Ascending aorta (tissue), 2 donors: ENCODE results near the gene FBXL2. TPM values are rescaled to one million over a fixed set of nuclear protein-coding genes. Genes with fewer than 3 reads are reported as not detected.

Experiments used
- DNase-seq, 2 donors: peaks; one replicate each; pipeline ENCODE4 v3.0.0-alpha.2; 2019; ENCODE audit warnings: low spot score in 2 of 2
- H3K27ac ChIP-seq, 2 donors: fragments of 200-600 bp; sonication (generic); one replicate each; pipeline ENCODE4 v1.5.1; 2016 to 2017; ENCODE audit warnings: mild to moderate bottlenecking in 1 of 2
- H3K27me3 ChIP-seq: fragments of 200-600 bp; sonication (generic); one replicate; pipeline ENCODE4 v1.5.1; 2017
- H3K36me3 ChIP-seq, 2 donors: fragments of 200-600 bp; sonication (generic); one replicate each; pipeline ENCODE4 v1.5.1; 2016
- H3K4me1 ChIP-seq, 2 donors: fragments of 200-600 bp; sonication (generic); one replicate each; pipeline ENCODE4 v1.5.1; 2016 to 2017; ENCODE audit warnings: mild to moderate bottlenecking in 1 of 2
- H3K4me3 ChIP-seq, 2 donors: fragments of 200-600 bp; sonication (generic); one replicate each; pipeline ENCODE4 v1.5.1; 2016 to 2017; ENCODE audit warnings: mild to moderate bottlenecking in 1 of 2
- H3K9me3 ChIP-seq, 2 donors: fragments of 200-600 bp; sonication (generic); one replicate each; pipeline ENCODE4 v1.5.1; 2016
- CTCF ChIP-seq, 3 experiments: fragments of 200-600 bp in 2 of 3; fragments of 450-650 bp in 1 of 3; sonication (generic) in 2 of 3; IDR thresholded peaks; one replicate each; pipeline ENCODE4 v1.5.1; 2016 to 2019; ENCODE audit warnings: antibody characterized with exemption in 3 of 3, mild to moderate bottlenecking in 1 of 3, moderate library complexity in 1 of 3
- intact Hi-C: fragments of 100-400 bp; cut with DNase I; formaldehyde crosslinking; loops from one replicate; pipeline ENCODE4 v1.15.1; 2023
- total RNA-seq: library from RNA; depleted of rRNA; stranded (reverse); fragments of >200 nt; gene quantifications from one replicate; pipeline ENCODE4 v1.1.0, GENCODE V29; 2016

Gene FBXL2
- total RNA-seq, 1 donor from 2014 or later: 33.4 TPM

DNA sequence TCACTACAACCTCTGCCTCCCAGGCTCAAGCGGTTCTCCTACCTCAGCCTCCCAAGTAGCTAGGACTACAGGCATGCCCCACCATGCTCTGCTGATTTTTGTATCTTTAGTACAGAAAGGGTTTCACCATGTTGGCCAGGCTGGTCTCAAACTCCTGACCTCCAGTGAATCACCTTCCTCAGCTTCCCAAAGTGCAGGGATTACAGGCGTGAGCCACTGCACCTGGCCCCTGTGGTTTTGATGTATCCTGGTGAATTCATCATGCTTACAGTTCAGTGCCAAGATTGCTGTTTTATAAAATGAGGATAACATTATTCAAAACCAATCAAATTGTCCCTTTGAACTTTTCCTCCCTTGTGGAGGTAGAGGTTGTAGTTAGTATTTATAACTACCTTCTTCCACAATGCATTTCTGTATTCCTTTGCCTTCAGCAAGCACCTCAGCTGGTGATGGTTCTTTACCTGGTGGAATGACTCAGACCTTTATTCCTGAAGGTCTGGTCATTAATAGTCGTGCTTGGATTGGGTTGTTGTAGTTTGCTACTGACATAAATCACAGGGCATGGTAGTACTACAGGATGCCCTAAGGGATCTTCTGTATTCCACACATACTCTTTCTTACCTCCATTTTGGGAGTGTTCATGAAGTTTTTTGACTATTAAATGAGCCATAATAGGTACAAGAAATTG lies 86.0 kb downstream of the FBXL2 start:
- H3K27ac ChIP-seq: no peak overlapping the region
- intact Hi-C loops: no loop called here
- H3K36me3 ChIP-seq: no peaks in the 10 kb centered on the region
- no peaks in the 10 kb centered on the region for H3K9me3 ChIP-seq
- TF ChIP-seq CTCF (IDR thresholded peaks at IDR 0.05): no peak
- H3K4me3 ChIP-seq: no peak overlapping the region
- DNase-seq: no peak
- H3K27me3 ChIP-seq: no peaks in the 10 kb centered on the region
- peaks cover 0 to 3% of the 10 kb centered on the region in 2 donors for H3K4me1 ChIP-seq

GRCh38 chr3:33364060-33364459 lies 86.8 kb downstream of the FBXL2 start:
- H3K4me1 ChIP-seq: peaks cover 0 to 3% of the 10 kb centered on the region in 2 donors
- no peak overlapping the region for H3K4me3 ChIP-seq
- H3K27me3 ChIP-seq: no peaks in the 10 kb centered on the region
- H3K36me3 ChIP-seq: no peaks in the 10 kb centered on the region
- H3K9me3 ChIP-seq: no peaks in the 10 kb centered on the region
- no peak overlapping the region for H3K27ac ChIP-seq
- no peak for DNase-seq
- intact Hi-C loops: no loop called here
- no peak for TF ChIP-seq CTCF (IDR thresholded peaks at IDR 0.05)

DNA sequence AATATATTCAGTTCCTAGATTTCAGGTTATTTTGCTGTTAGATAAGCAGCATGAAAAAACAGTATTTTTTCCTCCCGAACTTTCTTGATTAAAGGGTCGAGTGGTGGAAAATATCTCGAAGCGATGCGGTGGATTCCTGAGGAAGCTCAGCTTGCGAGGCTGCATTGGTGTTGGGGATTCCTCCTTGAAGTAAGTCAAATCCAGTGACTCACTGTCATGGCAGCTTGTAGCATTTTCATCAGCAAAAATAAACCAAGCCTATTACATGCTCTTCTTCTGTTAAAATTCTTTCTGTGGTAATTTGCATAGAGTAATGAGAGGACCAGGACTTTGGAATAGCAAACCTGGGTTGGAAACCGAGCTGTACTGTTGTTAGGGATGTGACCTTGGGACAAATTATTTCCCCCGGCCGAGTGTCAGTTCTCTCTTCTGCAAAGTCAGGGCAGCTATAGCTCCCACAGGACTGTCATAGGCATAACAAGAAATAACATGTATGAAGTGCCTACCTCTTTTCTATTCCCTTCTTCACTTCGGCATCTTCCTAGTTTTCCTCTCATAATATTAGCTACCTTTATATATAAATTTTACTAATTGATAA lies 87.4 kb downstream of the FBXL2 start:
- TF ChIP-seq CTCF (IDR thresholded peaks at IDR 0.05): no peak
- Histone ChIP-seq H3K9me3 (no peaks in the 10 kb centered on the region), H3K4me1 (peaks cover 0 to 3% of the 10 kb centered on the region in 2 donors), H3K27ac (no peak overlapping the region), H3K4me3 (no peak overlapping the region), H3K36me3 (no peaks in the 10 kb centered on the region), H3K27me3 (no peaks in the 10 kb centered on the region)
- intact Hi-C loops: no loop called here
- no peak for DNase-seq

- Histone ChIP-seq H3K36me3 (peaks cover 17 to 38% of the 10 kb centered on the region in 2 donors), H3K9me3 (no peaks in the 10 kb centered on the region), H3K4me3 (peak overlapping the region in 1 of 2 donors; percentile 19), H3K27ac (peak overlapping the region in 1 of 2 donors; percentile 49), H3K27me3 (no peaks in the 10 kb centered on the region), H3K4me1 (no peaks in the 10 kb centered on the region)
- no peak for DNase-seq
- TF ChIP-seq CTCF (IDR thresholded peaks at IDR 0.05): peak; percentile 86 to 91 (median 90)
- intact Hi-C loops: loop anchor here (1.0 to 5.0 kb wide), 3 partner anchors 155 to 425 kb away; partner anchors contain the start of gene SUSD5
Measured at GRCh38 chr3:33372218-33373081, 95.2 kb downstream of the FBXL2 start.

DNA sequence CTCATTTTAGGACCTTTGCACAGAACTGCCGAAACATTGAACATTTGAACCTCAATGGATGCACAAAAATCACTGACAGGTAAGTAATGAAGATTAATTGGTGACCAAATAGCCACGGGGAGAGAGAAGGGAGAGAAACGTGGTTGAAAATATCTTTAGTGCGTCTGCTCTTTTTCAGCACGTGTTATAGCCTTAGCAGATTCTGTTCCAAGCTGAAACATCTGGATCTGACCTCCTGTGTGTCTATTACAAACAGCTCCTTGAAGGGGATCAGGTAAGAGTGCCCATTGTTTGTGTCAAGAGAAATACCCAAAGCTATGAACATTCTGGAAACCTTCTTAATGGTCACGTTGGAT lies 95.8 kb downstream of the FBXL2 start:
- intact Hi-C loops: loop anchor here (5.0 kb wide), 2 partner anchors 156 to 426 kb away; partner anchors contain the start of gene SUSD5
- H3K4me3 ChIP-seq: peak overlapping the region in 1 of 2 donors; percentile 19
- no peak for TF ChIP-seq CTCF (IDR thresholded peaks at IDR 0.05)

More for the DNA sequence above, 95.8 kb downstream of the FBXL2 start:
- H3K9me3 ChIP-seq: no peaks in the 10 kb centered on the region
- no peak overlapping the region for H3K27ac ChIP-seq
- no peaks in the 10 kb centered on the region for H3K27me3 ChIP-seq
- no peak for DNase-seq
- peaks cover 20 to 44% of the 10 kb centered on the region in 2 donors for H3K36me3 ChIP-seq
- no peaks in the 10 kb centered on the region for H3K4me1 ChIP-seq
